Common myeloid progenitor, CD34-positive (primary cell): ENCODE data around the gene FAM234B.

Experiments
- CTCF ChIA-PET: fragments of 350-600 bp; sonication (Branson Sonifier 250); formaldehyde crosslinking; loops from one replicate; lab custom pipeline; 2021; ENCODE audit warnings: antibody characterized with exemption; lab: Charles Lee
- POLR2A ChIA-PET: fragments of 350-600 bp; sonication (Branson Sonifier 250); formaldehyde crosslinking; loops from one replicate; lab custom pipeline; 2021; ENCODE audit warnings: antibody characterized with exemption; lab: Charles Lee
- DNase-seq, 3 donors: peaks; one replicate each; pipeline versions ENCODE4 v3.0.0 to v3.0.0-alpha.2; 2013
- H3K27ac ChIP-seq, 2 experiments: 1 replicate in 1 of 2; 2 replicates in 1 of 2; pipeline ENCODE4 v1.7.0; 2013; ENCODE audit warnings: inconsistent platforms in 2 of 2, low read length in 2 of 2, mild to moderate bottlenecking in 2 of 2, low read depth in 1 of 2, moderate library complexity in 1 of 2; ENCODE audit not compliant: severe bottlenecking in 2 of 2, insufficient read depth in 1 of 2, poor library complexity in 1 of 2
- H3K27me3 ChIP-seq, 5 experiments: replicated peaks in 2 of 5; 1 replicate in 3 of 5; 2 replicates in 2 of 5; pipeline versions ENCODE4 v1.6.1 to v1.7.0; 2013; ENCODE audit warnings: low read length in 4 of 5, mild to moderate bottlenecking in 2 of 5, moderate library complexity in 2 of 5, inconsistent platforms in 1 of 5; ENCODE audit not compliant: insufficient read depth in 5 of 5, control insufficient read depth in 4 of 5
- H3K36me3 ChIP-seq, 4 experiments: 1 replicate in 2 of 4; 2 replicates in 2 of 4; pipeline versions ENCODE4 v1.6.1 to v1.7.0; 2013; ENCODE audit warnings: low read length in 3 of 4, control low read depth in 1 of 4, mild to moderate bottlenecking in 1 of 4; ENCODE audit not compliant: control insufficient read depth in 4 of 4, insufficient read depth in 4 of 4
- H3K4me1 ChIP-seq, 4 experiments: 1 replicate in 3 of 4; 2 replicates in 1 of 4; pipeline versions ENCODE4 v1.6.1 to v1.7.1; 2013; ENCODE audit warnings: low read length in 3 of 4, mild to moderate bottlenecking in 3 of 4, control low read depth in 1 of 4, inconsistent platforms in 1 of 4, moderate library complexity in 1 of 4; ENCODE audit not compliant: control insufficient read depth in 4 of 4, insufficient read depth in 4 of 4; ENCODE audit errors: control extremely low read depth in 1 of 4
- H3K4me3 ChIP-seq, 7 experiments: 1 replicate in 4 of 7; 2 replicates in 3 of 7; pipeline versions ENCODE4 v1.5.1 to v1.7.0; 2013; ENCODE audit warnings: mild to moderate bottlenecking in 7 of 7, low read length in 6 of 7, moderate library complexity in 6 of 7, inconsistent platforms in 2 of 7, low read depth in 2 of 7, control low read depth in 1 of 7; ENCODE audit not compliant: insufficient read depth in 4 of 7, control insufficient read depth in 1 of 7; ENCODE audit errors: extremely low read depth in 1 of 7
- H3K9me3 ChIP-seq, 5 experiments: 1 replicate in 4 of 5; 2 replicates in 1 of 5; pipeline versions ENCODE4 v1.6.1 to v1.7.1; 2013; ENCODE audit warnings: low read length in 4 of 5, mild to moderate bottlenecking in 2 of 5, inconsistent platforms in 1 of 5, low read depth in 1 of 5, moderate library complexity in 1 of 5; ENCODE audit not compliant: control insufficient read depth in 4 of 5, insufficient read depth in 2 of 5; ENCODE audit errors: control extremely low read depth in 1 of 5
- WGBS: methylation state at CpG from one replicate; pipeline ENCODE4 v1.1.5; 2013; ENCODE audit not compliant: insufficient coverage; 5-methylcytosine and 5-hydroxymethylcytosine counted together

FAM234B gene

DNA sequence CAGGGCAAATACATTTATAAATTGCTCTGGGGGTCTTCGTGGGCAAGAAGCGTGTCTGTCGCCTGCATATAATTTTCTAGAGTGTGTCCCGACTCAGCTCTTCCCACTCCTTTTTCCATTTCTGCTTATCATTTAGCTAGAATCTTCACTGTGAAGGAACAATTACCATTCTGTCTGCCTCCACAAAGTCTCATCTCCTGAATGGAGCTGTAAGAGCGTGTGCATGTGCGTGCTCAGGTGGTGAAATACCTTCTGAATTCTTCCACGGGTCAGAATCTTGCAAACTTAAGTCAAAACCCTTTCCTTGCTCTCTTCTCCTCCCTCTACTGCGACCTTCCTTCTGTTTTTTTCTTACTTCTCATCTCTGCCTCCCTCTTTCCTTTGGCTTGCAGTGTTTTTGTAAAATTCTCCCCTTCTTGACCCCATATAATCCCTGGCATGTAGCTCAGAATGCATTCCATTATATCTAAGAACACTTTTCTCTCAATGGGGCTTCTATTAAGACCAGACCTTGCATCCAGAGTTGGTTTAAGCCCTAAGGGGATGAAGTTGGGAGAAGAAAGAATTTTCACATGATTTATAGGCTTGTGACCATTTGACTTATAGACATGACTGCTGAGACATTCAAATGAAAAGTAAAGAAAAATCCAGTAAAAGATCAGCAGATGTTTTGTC lies 84.2 kb downstream of the FAM234B start:
- Histone ChIP-seq H3K9me3 (no peaks in the 10 kb centered on the region), H3K36me3 (no peaks in the 10 kb centered on the region), H3K4me1 (peaks cover 0 to 20% (median 10%) of the 10 kb centered on the region in 4 experiments), H3K4me3 (no peak overlapping the region), H3K27me3 (no peaks in the 10 kb centered on the region), H3K27ac (no peak overlapping the region)
- CTCF ChIA-PET: interaction anchor here (1.5 kb wide), 1 partner anchor 9 kb away, joined by 5 read pairs; no protein-coding TSS in a partner anchor
- WGBS: 100% methylated on average over 8 of the region's 8 CpGs
- POLR2A ChIA-PET: no interaction called here
- no peak for DNase-seq

DNA sequence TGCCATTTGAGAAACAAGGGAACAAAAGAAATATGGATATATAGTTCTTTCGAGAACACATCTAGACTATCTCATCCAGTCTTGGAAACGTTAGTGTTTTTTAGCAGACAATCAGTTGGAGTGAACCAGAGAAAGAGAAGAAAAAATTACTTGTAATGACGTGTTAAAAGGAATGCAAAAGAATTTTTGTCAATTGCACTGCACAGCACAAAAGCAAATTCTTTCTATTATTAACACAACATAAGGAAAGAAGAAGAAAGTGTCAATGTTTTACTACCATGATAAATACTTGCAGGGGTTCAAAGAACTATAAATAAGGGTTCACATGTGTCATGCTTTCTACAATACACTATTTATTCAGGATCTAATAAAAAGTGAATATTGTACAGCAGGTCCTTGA lies 86.8 kb downstream of the FAM234B start:
- H3K27ac ChIP-seq: no peak overlapping the region
- H3K4me1 ChIP-seq: peaks cover 0 to 12% (median 3%) of the 10 kb centered on the region in 4 experiments
- ChIA-PET POLR2A (no interaction called here), CTCF (no interaction called here)
- H3K4me3 ChIP-seq: no peak overlapping the region
- no peaks in the 10 kb centered on the region for H3K36me3 ChIP-seq
- 80% methylated on average over 1 of the region's 3 CpGs for WGBS
- no peak for DNase-seq
- H3K9me3 ChIP-seq: no peaks in the 10 kb centered on the region
- H3K27me3 ChIP-seq: no peaks in the 10 kb centered on the region
